ENCODE measurements around the gene NFE2L1. TPM values are rescaled to one million over a fixed set of nuclear protein-coding genes. Genes with fewer than 3 reads are reported as not detected.

Gene NFE2L1
- total and polyA plus RNA-seq, 9 of the 15 experiments (the other 6 are each of a cell fraction or from before 2014, with no cell fraction given), result 2.0 to 68.6 (median 39.7) TPM

- peaks cover 94% of the 10 kb centered on the region for H3K79me2 ChIP-seq (ENCODE audit: control insufficient read depth, insufficient read depth, low read length)
- in situ Hi-C loops (cut with MboI) (no loop called here), intact Hi-C loops (cut with micrococcal nuclease) (no loop called here)
- no peak overlapping the region for H3K4me3 ChIP-seq
- H3K36me3 ChIP-seq (ENCODE audit: control insufficient read depth, insufficient read depth, low read length), result peaks cover 57% of the 10 kb centered on the region
- H3K27me3 ChIP-seq (ENCODE audit: control insufficient read depth in 2 of 2, insufficient read depth in 2 of 2, low read length in 2 of 2), result no peaks in the 10 kb centered on the region
- peaks cover 13% of the 10 kb centered on the region for H3K9me1 ChIP-seq (ENCODE audit: control insufficient read depth, insufficient read depth, low read length)
- TF ChIP-seq ZFX (CRISPR knock-in tag; IDR thresholded peaks at IDR 0.05) (0 out of 2 replicates have a peak, but pooled peaks have one; percentile 48), ERF (CRISPR knock-in tag; IDR thresholded peaks at IDR 0.05) (no peak), RBFOX2 (IDR thresholded peaks at IDR 0.05; ENCODE audit: low read depth, low read length) (peak; percentile 40; the same call in 1 of the 2 replicates), LEF1 (IDR thresholded peaks at IDR 0.05) (no peak), ELF2 (CRISPR knock-in tag; IDR thresholded peaks at IDR 0.05) (no peak)
- peaks cover 60 to 64% of the 10 kb centered on the region in 2 experiments for H3K4me1 ChIP-seq (replicated peaks in 1 of 2; ENCODE audit: control insufficient read depth in 2 of 2, insufficient read depth in 2 of 2, low read length in 2 of 2)
- H3K4me2 ChIP-seq (ENCODE audit: insufficient read depth, low read length), result peak overlapping the region; percentile 53; the same call in 1 of the 2 replicates
- H3K27ac ChIP-seq (ENCODE audit: extremely low read depth, low read depth, low read length), result peak overlapping the region; percentile 54; the same call in 2 of the 3 replicates
- H2AFZ ChIP-seq (ENCODE audit: low read depth, low read length), result no peak overlapping the region
- H3K9ac ChIP-seq (ENCODE audit: insufficient read depth in 1 of 2, low read depth in 2 of 2, low read length in 2 of 2), result peak overlapping the region; percentile 4 to 23; a peak in 3 of 4 replicates
- FAIRE-seq (no peak), DNase-seq (ENCODE audit: extremely low read depth in 1 of 4, low spot score in 3 of 4) (no peak), ATAC-seq (no peak)
- BruUV-seq (replicated peaks), result no TSS peak
- WGBS (ENCODE audit: insufficient coverage, low coverage, missing lambda C conversion rate), result 87% methylated on average over 10 of the region's 10 CpGs
- ChIA-PET CTCF (ENCODE audit: low intra/inter-chr PET ratio) (no interaction called here), POLR2A (interaction anchor here (9.0 kb wide), 1 partner anchor 16 kb away, joined by 53 read pairs; no protein-coding TSS in a partner anchor)
- no peaks in the 10 kb centered on the region for H3K9me3 ChIP-seq (replicated peaks; ENCODE audit: control insufficient read depth, insufficient read depth, low read depth, low read length)
- peaks cover 34% of the 10 kb centered on the region for H4K20me1 ChIP-seq (replicated peaks; ENCODE audit: control insufficient read depth, insufficient read depth, low read length)
Measured at GRCh38 chr17:48051283-48051682, 3.1 kb downstream of the NFE2L1 start.
